KG1 (cell line): ENCODE measurements around the gene GPC6.

Experiments
- DNase-seq: peaks from one replicate; lab custom pipeline; 2025; lab: John Stamatoyannopoulos, UW

The GPC6 gene

DNA sequence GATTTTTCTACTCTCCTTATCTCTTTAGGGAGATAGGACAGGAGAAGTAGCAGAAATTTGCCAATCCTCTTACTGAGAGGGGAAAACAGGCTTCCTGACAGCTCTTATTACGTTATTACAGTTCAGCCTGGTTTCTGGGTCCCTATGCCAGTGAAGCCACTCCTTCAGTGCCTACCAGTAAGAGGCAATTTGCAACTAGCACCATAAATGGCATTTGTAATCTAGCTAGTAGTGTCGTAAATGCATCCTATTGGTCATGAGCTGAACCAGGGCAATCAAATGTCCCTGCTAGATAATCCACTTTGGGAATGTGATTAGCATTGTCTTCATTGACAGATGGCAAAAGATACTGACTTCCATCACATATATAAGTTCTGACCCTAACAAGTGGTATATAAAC is 824.1 kb downstream of the GPC6 start:
- no peak for DNase-seq

- no peak for DNase-seq
Measured at GRCh38 chr13:94053986-94054593, 827.5 kb downstream of the GPC6 start.

- DNase-seq, result no peak
Measured at GRCh38 chr13:94056362-94056990, 829.9 kb downstream of the GPC6 start.

GRCh38 chr13:94057618-94058186 is 831.1 kb downstream of the GPC6 start:
- no peak for DNase-seq

DNA sequence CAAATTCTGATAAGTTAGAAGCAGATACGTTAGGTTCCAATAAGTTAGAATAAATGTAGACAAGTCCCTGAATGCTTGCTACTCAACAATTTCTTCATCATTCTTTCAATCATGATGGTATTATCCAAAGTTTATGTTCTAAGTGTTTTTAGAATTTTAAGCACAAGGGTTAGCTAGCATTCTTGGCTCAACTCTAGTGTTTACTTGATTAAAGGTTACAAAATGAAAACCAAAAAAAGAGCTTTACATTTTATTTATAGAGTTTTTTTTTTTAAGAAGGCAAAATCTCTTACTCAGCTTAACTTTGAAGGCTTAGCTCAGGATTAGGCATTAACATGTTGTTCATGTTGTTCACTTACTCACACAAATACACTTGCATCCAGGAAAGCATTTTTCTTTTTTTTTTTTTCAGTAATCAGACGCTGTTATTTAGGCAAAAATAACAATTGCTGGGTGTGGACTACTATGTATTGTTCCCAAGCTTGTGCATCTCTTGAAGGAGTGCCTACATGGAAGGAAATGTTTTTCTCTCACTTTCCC is 832.3 kb downstream of the GPC6 start:
- DNase-seq, result no peak

DNA sequence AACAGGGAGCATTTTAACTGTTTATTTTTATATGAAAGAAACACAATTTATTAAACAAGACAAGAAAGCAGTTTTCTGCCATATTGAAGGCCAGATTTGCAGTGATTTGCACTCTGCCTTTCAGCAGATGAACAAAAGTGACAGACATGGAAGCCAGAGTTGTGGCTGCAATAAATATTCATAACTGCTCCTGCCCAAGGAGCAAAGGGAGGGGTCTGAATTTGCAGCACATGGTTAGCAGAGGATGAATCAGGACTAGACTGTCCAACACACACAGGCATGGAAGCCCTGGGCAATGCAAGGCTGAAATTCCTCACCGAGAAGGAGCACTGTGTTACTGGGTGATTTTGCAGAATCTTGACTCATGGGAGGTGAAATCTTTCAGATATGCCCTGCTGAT is 834.7 kb downstream of the GPC6 start:
- no peak for DNase-seq

DNA sequence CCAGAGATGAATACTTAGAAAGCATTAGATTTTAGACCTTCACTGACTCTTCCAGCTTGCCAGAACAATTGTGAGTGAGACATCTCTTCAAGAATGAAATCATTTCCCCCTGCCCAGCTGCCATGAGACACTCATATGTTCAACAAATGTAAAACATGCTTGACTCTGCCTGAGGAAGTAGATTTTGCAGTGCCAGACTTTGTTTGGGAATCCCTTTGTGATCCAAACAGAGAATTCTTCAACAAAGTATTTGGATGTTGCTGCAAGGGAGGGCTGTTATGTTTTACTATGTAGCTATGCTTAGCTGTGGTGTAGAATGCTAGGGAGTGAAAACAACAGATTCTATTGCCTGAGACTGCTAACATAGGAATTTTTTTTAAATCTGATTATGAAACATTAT is 836.5 kb downstream of the GPC6 start:
- no peak for DNase-seq

DNA sequence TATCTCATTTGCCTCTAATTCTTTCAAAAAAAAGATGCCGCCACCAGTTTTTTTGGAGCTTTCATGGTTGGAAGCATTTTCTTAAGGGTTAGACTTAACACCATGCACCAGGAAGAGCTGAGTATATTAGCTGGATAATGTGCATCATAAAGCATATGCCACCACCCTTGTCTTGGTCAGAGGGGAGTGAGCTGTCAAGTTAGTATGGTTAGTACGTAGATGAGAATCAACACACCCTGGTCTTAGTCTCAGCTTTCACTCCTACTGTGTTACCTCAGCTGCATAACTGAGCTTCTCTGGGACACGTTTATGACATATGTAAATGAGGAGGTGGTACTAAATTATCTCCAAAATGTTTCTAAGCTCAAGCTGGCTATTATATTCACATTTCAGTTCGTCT is 837.2 kb downstream of the GPC6 start:
- no peak for DNase-seq

- no peak for DNase-seq
Measured at GRCh38 chr13:94065741-94066140, 839.1 kb downstream of the GPC6 start.

DNA sequence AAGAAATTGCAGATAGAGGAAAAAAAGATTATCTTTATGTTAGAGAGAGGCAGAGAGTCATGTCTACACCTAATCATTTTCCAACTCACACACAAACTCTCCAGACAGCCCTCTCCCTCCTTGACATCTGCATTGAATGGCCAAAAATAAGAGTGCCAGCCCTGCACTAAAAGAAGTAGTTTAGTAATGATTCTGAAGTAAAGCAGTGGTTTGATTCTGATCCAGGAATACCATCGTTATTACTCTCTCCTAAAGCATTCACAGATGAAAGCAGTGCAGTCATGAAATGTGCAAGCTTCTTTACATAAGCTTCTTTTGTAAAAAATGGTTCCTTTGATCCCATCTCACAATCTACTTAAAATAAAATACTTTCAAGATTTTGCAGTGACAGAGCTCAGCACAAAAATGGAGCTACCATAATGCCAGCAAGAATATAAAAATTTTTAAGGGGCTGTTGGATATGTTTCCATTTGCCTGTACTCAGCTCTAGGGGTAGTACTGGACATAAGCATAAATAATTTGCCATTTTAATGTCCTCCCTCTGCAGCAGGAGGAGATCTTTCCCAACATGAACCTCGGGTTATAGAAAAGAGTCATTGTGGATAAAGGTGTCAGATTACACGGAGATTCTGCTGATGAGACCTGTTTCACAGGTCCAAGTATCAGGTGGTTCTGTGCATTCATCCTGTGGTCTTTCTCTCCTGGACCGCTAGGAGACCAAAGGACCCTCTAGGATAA is 846.6 kb downstream of the GPC6 start:
- no peak for DNase-seq

GRCh38 chr13:94079876-94080275 is 853.3 kb downstream of the GPC6 start:
- no peak for DNase-seq

- DNase-seq, result no peak
Measured at GRCh38 chr13:94080527-94080926, 853.9 kb downstream of the GPC6 start.

DNA sequence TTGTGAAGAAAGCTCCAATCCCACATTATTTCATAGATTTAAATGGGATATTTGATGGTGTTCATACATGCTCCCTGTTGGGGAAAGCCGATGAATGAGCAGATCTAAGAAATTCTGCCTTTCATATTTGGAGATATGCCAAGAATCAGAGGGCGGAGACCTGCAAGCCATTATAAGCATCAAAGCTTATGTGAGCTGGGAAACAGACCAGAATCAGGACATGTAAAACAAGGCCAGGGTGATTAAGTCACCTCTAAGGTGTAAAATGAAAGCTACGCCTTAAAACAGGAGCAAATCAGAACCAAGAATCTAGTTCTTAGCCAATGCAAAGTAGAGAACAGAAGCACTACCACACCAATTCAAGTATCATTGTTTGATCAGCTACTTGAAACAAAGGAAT is 860.5 kb downstream of the GPC6 start:
- DNase-seq, result no peak

- DNase-seq, result no peak
Measured at GRCh38 chr13:94088742-94089141, 862.1 kb downstream of the GPC6 start.

DNA sequence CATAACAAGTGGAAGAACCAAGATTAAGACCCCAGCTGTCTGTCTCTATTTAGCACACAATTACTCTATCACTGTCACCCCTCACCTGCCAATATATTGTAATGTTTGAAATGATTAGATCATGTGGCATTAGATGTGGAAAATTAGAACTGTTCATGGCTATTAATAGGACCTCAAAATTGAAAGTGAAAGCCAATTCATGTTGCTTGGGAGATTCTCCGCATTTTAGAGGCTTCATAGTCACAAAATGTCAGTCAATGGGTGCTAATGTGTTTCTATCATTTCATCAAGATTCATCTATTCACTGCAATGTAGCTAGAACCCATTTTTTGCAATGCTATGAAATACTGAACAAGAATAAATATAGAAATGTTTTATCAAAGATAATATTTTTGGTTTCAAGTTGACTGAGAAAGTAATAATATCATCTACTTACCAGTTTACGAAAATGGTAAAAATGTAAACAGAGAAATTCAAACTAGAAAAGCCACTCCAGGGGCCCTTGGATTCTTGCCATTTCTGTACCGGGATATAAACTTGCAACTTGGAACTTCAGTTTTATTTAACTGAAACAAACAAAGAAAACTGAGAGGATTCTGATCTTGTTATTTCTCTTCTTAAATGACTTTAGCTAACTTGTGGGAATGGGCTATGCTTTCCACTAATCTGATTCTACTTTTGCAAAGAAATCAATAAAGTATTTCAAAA is 864.3 kb downstream of the GPC6 start:
- no peak for DNase-seq

DNA sequence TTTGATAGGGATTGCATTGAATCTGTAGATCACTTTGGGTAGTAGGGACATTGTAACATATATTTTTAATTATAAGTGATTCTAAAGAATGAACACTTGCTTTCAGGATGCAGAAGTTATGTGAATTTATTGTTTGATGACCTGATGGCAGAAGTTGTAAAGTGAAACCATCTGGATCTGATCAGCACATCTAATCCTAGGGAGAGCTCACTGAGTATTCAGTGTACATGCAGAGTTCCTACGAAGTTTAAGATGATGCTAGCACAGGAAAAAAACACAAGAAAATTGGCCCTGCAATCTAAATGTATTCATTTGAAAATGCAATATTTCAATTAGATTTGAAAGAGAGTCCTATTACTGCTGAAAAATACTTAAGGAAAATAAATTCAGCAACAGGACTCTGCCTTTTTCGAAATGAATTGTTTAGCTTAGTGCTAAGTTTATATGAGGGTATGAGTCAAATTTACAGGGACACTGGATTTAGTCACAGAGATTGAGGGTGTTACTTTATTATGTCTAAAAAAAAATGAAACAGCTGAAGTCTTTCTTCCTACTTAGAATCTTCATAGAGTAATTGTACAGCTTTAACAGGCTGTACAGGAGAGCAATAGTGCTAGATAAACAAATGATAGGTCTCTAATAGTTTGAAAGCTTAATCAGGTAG is 867.2 kb downstream of the GPC6 start:
- no peak for DNase-seq

DNA sequence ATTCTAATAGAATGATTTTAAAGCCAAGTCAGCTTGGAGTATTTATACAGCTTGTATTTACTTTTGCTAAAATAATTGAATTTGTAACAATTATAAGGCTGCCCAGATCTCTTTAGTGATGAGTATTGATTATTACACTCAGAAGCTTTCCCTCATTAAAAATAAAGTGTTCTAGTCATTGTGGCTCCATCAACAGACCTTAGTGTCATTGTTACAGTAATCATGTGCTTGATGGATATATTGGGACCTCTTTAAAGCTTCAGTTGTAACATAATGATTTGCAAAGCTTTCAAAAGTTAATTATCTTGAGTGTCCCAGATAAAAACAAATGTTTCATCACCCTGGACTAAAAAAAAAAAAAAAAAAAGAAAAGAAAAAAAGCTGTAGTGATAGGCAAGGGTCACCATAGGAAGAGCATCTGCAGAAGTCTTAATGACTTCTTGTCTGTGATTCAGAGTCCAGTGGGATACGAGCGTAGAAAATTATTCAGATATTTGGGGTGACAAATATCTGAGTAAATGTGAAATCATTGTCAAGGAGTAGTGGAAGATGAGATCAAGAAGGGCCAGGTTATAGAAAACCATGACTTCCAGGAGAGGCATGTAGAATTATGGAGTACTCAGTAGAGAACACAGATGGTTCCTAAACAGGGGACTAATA is 883.2 kb downstream of the GPC6 start:
- no peak for DNase-seq

DNA sequence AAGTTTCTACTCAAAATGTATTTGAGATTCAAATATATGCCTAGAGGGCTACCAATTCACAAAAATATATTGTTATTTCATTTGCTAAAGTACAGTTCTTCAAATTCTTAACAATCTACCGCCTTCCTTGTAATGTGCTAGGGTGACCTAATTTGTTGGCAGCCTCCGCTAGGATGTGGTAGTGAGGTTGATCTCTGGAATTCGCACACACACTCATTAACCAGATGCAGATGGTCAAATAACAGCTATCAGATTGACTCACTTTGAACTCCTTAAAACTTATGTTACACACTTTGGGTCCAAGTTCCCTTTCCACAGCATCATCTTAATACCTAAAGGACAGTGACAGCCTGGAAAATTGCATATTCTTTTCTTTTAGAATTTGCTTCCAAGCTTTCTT is 885.6 kb downstream of the GPC6 start:
- no peak for DNase-seq

DNA sequence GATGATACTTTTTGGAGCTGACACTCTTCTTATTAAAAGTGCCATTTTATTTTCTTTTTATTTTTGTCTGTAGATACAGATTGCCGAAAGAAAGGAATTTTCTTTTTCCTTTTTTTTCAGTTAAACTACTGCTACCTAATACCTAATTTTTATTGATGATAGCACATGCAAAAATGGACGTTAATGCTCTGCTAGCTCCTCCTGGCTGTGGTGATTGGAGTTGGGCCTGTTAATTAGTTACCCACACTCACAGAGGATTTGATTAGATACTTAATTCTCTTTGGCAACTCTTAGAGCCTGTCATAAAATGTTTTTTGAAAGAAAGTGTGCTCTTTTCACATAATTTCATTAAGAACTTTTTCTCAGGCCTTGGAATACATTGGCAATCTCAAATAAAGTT is 886.1 kb downstream of the GPC6 start:
- no peak for DNase-seq

GRCh38 chr13:94113245-94113644 is 886.6 kb downstream of the GPC6 start:
- no peak for DNase-seq

DNA sequence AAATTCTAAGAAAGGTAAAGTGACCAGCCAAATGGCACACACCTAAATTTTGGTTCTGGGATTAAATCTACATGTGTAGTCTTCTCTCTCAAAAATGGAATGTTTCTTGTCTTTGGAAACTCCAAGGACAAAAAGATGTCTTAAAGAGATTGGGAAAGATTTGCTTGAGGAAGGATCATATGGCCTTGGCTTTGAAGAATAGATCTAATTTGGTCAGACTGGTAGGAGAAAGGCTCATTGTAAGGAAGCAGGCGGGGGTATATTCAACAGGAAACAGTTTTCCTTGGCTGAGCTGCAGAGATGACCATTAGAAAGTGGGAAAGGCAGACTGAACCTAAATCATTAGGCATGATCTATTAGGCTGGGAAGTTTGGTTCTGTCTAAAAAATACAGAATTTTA is 887.6 kb downstream of the GPC6 start:
- no peak for DNase-seq
